Glomerular visceral epithelial cell (primary cell): ENCODE results near the gene RAPGEF6.
"Not testable (repeated sequence)": the region's sequence is repeated elsewhere in the genome, so short reads cannot be mapped to it uniquely, and the experiment has no call there.

Source experiments
- DNase-seq: peaks from one replicate; pipeline ENCODE4 v3.0.0-alpha.2; 2016; ENCODE audit errors: extremely low spot score

Gene RAPGEF6

DNA sequence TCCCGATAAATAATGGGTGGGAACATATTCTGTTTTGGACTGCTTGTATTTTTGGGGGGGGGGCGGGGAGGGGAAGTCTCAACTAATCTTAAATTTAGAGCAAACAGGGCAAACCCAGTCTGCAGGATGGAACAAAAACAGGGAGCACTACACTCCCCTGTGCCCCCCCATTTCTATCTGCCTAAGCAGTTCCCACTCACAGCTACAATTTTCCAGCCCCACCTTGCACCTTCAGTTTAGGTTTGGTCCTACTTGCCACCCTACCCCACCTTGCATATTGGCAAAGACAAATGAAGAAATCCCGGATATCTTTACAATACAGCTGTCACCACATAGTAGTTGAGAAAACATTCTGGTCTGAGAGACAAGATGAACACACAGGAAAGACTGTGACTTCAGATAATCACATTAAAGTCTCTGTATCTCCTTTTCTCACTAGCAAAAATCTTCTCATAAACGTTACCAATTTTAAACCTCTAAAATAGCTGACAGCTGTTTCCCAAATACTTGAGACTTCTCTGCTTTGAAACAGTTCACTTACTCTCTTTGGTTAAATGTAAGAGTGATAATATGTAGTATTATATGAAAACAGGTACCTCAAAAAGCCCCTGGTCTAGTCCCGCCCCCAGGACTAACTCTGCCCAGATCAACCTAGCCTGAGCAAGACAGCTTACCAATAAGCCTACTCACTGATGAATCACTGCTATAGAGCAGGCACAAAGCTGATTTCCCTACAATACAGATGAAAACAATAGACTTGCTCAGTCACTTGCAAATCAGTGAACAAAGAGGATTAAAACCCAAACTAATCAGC lies 5.2 kb upstream of the RAPGEF6 start:
- DNase-seq: no peak

DNA sequence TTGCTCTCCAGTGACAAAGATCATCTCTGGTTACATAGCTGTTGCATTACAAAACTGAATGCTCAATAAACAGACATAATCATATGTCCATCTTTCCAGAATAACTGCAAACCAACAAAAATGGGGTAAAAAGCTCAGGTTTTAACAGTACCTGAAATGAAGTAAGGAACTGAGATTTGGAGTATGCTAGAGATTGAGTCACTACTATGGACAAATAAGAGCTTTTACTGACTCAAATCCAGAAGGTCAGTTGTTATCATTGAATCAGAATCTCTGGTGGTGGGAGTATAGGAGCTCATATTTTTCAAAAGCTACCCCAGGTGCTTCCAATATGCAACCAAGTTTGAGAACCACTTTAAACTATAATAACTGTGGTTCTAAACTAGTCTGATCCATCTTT lies 4.1 kb upstream of the RAPGEF6 start:
- DNase-seq: no peak

DNA sequence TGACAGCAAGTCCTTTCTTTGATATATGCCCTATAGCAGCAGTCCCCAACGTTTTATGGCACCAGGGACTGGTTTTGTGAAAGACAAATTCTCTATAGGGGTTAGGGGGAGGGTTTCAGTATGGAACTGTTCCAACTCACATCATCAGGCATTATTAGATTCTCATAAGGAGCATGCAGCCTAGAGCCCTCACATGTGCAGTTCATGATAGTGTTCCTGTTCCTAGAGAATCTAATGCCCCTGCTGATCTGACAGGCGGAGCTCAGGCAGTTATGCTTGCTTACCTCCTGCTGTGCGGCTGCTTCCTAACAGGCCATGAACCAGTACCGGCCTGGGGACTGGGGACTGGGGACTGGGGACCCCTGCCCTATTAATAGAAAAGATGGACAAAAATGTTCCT lies 2.7 kb upstream of the RAPGEF6 start:
- no peak for DNase-seq

DNA sequence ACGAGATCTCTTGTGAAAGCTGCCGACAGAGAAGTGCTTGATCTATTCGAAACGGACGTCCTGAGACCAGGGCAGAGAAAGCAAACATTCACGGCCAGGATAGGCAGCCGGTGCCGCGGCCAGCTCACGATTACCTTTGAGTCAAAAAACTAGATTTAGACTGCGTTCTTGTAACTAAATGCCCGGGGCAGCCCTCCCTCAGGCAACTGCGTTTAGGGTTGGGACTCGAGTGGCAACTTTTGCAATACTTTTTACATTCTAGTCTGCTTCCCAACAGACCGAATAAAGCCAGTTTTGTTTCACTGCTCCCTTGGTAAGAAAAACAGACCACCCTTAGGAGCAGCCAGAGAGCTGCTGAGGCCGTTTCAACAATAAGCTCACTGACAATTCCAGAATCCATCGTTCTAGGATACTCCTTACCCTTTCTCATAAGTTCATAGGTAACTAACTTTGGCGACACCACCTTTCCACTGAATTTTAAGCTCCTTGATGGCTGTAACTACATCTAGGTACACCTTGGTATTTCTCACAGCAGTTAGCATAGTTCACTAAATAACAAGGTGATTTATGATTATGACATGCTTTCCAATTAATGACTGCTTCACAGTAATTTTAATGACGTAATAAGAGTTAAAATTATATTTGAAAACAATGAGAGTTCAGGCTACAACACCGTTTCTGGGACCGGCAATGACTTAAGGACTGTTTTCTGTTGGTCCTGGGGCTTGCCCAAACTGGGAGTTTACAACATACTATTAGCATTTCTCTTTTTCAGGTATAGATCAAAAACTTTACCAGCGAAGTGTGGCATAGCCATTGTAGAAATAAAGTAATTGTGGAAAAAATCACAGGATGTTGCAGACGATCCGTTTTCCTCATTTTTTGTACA lies 899 bp upstream of the RAPGEF6 start:
- no peak for DNase-seq

DNA sequence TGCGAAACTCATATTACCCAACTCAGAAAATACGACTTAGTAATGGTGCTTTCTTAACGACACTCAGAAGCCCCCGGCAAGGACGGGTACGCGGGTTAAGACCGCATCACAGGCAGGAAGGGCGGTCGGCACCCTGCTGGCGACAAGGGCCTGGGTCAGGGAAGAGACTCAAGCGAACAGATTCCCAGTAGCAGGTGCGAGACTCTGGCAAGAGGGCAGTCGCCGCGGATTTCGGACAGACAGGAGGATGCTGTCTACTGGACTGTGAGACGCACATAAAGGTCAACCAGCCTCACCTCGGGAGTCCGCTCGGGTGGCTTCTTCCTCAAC lies 398 bp downstream of the RAPGEF6 start:
- peak; percentile 69 for DNase-seq

DNA sequence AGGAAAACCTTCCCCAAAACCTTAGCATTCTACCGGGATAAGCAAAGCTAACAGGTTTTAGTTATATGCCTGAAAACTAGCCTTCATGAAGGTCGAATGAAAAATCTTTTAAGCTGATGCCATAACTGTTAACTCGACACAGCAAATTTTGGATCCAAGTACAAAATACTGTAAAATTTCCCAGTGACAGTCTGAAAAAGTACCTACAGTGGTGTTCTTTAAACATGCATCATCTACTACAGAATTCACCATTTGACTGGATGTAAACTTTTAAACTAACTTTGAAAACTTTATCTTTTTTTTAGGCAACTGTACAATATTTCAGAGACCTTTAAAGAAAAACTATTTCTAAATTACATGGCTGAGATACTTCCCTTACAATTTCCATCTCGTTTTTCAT lies 791 bp downstream of the RAPGEF6 start:
- no peak for DNase-seq

DNA sequence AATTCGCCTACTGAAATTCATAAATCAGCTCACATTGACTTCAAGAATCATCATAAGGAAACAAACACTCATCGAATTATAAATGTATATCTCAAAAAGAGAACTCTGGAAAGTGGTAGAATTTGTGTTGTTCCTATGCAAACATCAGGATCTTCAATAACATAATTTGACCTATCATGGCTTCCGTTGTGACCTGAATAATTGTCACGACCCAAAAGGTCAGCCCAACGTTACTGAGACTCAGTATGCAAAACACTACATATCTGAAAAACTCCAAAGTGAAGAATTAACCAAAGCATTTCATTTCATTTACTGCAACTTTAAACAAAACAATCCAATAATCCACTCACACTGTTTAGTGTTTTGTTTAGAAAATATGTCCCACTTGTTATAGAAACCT lies 1.2 kb downstream of the RAPGEF6 start:
- no peak for DNase-seq

DNA sequence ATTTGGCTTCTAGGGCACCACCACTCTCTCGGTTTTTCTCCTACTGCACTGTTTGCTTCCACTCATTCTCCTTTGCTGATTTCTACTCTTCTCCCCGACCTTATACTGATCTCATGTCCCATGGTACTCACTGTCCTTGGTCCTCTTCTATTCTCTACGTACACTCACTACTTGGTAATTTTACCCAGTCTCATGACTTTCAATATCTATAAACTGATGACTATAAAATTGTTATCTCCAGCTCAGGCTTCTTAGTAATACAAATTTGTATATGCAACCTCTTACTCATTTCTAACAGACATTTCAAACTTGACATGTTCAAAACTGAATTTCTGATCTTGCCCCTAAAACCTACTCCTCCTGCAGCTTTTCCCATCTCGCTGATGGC lies 4.1 kb downstream of the RAPGEF6 start:
- no peak for DNase-seq

DNA sequence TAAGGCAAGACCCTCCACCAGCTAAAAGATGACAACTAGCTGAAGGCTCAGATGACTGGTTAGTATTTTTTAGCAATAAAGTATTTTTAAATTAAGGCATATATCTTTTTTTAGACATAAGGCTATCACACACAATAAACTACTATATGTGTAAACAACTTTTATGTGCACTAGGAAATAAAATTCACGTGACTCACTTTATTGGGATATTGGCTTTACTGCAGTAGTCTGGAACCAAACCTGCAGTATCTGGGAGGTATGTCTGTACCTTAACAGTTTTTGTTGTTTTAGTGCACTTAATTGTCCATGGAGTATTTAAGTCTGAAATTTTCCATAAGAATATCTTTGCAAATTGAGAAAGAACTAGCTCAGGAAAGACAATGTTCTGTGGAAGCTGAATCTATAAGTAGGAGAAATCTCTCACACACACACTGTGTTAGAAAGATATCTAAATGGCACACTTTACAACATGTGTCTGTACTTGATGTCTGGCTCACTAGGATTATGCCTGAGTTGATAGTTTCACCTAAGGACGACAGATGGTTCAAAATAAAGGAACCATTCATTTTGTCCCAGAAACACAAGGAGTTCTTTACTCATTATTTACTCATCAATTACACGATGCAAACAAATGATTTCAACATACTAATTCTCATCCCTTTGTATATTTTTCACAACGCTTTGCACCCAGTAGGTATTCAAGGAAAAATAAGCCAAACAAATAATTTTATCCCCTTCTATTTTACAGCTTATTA lies 4.6 kb downstream of the RAPGEF6 start:
- DNase-seq: no peak

DNA sequence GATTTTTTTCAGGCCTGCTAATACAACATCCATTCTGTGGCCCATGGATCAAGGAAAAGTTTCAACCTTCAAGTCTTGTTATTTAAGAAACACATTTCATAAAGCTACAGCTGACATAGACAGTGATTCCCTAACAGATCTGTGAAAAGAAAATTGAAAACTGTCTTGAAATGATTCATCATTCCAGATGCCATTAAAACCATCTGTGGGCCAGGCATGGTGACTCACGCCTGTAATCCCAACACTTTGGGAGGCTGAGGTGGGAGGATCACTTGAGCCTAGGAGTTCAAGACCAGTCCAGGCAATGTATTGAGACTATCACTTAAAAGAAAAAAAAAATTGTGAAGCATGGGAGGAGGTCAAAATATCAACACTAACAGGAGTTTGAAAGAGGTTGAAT lies 6.0 kb downstream of the RAPGEF6 start:
- DNase-seq: peak; percentile 49

DNA sequence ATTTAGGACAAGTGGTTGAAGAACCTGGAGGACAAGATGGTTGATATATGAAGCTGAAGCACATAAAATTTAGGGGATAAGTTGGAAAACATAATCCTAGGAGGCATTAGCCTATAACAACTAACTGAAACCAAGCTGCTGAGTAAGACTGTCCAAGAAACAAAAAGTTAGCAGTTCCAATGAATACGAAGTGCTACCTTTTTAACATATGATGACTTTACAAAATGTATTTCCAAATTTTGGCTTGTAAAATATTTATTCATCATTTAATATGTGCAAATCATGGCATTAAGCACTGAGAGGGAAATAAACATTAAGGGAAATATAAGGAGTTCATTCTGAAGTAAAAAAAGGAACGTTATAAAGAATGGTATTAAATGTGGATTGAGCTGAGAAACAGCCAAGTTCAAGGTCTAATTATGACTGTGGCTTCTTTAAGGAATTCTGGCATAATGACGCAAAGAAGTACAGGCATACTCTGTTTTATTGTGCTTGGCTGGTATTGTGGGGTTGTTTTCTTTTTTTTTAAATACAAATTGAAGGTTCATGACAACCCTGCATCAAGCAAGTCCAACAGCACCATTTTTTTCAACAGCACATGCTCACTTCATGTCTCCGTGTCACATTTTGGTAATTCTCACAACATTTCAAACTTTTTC lies 7.7 kb downstream of the RAPGEF6 start:
- no peak for DNase-seq

DNA sequence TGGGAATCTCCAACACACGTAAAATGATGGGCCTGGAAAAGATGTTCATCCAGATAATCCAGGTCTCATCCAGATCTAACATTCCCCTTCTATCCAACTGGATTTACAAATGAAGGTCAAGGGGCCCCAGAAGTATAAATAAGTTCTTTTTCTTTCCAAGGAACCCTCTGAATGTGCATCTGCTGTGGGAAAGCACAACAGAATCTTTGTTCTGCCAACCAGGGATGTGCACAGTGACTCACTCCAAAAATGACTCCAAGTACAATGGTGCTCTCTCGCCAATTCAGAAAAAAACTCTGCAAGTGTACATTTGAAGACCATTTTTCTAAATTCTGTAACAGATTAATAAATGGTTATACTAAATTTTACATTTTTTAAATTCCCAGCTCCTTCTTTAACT lies 12.4 kb downstream of the RAPGEF6 start:
- no peak for DNase-seq

DNA sequence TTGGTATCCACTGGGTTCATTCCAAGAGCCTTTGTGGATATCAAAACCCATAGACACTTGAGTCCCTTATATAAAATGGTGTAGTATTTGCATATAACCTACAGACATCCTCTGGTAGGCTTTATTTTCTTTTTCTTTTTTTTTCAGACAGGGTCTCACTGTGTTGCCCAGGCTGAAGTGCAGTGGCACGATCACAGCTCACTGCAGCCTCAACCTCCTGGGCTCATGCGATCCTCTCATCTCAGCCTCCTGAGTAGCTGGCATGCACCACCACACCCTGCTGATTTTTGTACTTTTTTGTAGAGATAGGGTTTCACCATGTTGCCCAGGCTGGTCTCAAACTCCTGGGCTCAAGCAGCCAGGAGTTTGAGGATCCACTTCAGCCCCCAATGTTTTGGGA lies 13.9 kb downstream of the RAPGEF6 start:
- DNase-seq: not testable (repeated sequence)

DNA sequence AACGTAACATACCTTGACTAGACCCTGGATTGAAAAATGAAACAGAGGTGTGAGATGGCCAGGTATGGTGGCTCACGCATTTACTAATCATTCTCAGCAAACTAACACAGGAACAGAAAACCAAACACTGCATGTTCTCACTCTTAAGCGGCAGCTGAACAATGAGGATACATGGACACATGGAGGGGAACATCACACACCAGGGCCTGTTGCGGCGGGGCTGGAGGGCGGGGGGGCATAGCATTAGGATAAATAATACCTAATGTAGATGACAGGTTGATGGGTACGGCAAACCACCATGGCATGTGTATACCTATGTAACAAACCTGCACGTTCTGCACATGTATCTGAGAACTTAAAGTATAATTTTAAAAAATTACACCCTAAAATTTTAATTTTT lies 15.9 kb downstream of the RAPGEF6 start:
- no peak for DNase-seq

DNA sequence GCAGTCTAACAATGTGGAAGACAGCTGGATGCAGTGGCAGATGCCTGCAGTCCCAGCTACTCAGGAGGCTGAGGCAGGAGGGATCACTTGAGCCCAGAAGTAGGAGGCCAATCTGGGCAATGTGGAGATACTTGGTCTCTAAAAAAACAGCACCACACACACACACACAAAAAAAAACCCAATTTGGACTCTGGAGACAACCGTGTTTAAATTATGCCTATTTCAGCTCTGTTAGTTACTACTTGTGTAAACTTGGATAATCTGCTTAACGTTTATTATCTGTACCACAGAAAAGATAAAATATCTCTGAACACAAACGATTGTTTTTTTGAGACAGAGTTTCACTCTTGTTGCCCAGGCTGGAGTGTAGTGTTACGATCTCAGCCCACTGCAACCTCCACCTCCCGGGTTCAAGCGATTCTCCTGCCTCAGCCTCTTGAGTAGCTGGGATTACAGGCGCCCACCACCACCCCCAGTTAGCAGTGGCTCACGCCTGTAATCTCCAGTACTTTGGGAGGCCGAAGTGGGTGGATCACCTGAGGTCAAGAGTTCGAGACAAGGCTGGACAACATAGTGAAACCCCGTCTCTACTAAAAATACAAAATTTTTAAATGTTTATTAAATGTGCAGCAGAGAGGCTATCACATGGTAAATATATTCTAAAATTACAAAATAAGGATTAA lies 17.7 kb downstream of the RAPGEF6 start:
- no peak for DNase-seq

DNA sequence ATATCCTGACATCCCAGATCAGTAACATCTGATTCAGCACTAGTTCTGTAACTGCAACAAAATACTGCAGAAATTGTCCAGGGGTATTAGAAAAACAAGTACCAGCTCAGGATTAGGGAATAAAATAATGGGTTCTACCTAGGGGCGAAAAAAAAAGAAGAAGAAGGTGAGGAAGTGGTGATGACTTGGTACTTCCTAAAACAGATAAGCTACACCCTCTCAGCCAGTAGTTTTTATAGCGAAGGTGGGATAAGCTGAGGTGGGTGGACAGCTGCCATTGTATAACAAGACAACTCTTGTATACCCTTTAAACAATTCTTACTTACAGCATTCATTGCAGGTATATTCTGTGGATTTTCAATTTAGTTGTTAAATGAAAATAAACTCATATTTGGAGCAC lies 19.1 kb downstream of the RAPGEF6 start:
- no peak for DNase-seq

DNA sequence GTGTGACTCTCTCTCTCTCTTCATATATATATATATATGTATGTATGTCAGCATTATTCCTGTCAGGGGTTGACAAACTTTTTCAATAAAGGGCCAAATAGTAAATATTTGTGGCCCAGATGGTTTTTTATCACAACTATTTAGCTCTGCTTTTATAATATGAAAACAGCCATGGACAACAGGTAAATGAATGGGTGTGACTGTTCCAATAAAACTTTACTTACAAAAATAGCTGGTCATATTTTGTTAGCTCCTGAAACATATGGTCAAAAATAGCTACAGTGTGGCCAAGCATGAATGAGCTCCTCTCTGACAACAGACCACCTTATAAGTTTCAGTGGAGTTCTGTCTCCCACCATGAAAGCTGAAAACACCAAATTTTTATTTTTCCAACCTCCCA lies 21.6 kb downstream of the RAPGEF6 start:
- DNase-seq: no peak

DNA sequence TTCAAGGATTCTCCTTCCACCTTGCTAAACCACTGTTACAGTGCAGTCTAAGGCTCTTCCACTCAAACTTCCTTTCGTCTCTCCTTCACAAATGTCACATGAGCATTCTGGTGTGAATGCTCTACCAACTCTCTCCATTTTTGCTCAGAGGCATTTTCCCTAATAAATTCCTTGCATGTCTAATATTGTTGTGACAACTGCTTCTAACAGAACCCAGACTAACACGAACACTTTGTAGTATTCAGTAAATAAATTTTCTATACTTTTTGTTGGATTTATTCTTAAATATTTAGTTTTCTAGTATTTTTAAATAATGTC lies 24.0 kb downstream of the RAPGEF6 start:
- DNase-seq: no peak

DNA sequence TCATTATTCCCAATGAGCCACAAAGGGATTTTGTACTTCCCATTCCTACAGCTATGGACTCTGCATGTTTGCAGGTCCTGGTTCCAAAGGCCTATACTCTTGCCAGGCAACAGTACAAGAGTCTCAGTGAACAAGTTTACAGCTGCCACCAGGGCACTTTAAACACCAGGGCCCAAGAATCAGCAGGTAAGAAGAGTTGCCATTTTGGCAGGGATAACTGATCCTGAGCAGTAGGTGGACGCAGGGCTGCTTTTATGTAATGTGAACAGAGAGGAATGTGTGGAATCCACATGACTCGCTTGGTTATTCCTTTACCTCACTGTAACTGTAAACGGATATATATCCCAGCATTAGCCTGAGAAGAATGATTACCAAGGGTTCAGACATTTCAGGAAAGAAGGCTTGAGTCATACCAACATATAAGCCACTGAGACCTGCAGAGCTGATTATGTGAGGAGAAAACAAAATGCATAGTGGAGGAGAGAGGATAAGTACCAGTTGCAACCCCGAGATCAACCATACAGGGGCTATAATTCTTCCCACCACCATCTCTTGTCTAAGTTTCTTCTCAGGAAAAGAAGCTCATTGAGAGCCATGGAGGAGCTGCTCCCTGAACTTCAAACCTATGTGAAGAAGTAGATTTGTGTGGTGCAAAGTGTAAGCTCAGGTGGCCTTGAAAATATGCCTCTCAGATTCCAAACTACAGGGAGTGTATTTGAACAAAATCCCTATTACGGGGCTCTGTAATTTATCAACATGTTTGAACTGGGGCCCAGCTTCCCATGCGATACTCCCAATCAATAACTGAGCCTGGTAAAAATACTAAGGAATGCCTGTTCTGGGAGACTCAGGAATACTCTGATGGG lies 24.6 kb downstream of the RAPGEF6 start:
- peak; percentile 89 for DNase-seq

DNA sequence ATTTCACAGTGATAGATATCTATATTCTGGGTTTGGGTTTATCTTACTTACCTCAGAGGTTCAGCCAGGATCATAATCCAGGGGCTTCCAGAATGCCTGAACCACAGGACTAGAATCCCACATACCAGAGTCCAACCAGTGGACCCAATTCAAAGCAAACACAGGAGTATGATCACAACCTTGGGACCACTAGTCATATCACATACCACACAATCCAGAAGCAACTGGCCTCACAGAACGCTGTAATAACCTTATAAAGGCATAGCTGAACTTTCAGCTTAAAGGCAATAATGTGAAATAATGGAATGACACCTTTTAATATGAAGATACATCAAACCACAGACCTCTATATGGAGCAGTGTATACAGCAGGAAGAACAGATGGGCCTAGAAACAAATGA lies 25.3 kb downstream of the RAPGEF6 start:
- DNase-seq: peak; percentile 46

DNA sequence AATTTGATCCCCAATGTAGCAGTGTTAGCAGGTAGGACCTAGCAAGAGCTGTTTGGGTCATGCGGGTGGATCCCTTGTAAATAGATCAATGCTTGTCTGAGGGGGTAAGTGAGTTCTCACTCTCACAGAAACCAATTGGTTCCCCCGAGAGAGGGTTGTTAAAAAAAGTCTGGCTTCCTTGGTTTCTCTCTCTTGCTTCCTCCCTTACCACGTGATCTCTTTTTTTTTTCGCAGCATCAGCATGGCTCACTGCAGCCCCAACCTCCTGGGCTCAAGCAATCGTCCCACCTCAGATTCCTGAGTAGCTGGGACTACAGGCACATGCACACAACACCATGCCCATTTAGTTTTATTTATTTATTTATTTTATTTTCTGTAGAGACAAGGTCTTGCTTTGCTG lies 26.4 kb downstream of the RAPGEF6 start:
- no peak for DNase-seq
